A549 (cell line): ENCODE measurements around the gene MOB2.

Source experiments
- EP300 ChIP-seq, 2 experiments: fragments of >200 bp; sonication (Bioruptor Twin); formaldehyde crosslinking; IDR thresholded peaks; 2 replicates in 1 of 2; 3 replicates in 1 of 2; pipeline ENCODE4 v1.6.1; 2016 to 2017
- MAFK ChIP-seq: fragments of 450-650 bp; IDR thresholded peaks from 2 replicates; pipeline ENCODE4 v1.6.1; 2014; ENCODE audit not compliant: partially characterized antibody
- POLR2A ChIP-seq: IDR thresholded peaks from 2 replicates; pipeline ENCODE4 v1.6.1; 2012; ENCODE audit warnings: mild to moderate bottlenecking, low read length
- SREBF2 ChIP-seq: fragments of 450-650 bp; IDR thresholded peaks from 2 replicates; pipeline ENCODE4 v1.6.1; 2014; ENCODE audit warnings: mild to moderate bottlenecking, moderate library complexity

DNA sequence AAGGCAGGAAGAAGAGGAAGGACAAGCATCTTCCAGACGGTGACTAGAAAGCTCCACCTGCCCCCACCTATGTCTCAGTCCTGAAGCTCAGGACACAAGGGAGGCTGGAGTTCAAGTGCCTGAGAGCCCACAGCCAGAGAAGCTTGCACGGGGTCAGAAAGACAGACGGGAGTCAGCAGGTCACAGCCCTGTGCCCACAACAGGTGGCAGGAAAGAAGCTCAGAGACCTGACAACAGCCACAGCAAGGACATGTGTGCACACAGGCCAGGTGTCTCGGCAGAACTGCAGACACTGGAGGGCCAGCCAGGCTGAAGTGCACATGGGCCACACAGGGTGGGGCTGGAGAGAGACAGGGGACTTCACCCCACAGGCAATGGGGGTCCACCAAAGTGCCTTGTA, 37.2 kb upstream of the MOB2 start:
- TF ChIP-seq MAFK (no peak), EP300 (IDR thresholded peaks at IDR 0.05) (no peak), SREBF2 (no peak), POLR2A (no peak)
